Measurements from ENCODE around the gene PHLDB1.

- TF ChIP-seq CTCF (IDR thresholded peaks at IDR 0.05; ENCODE audit: low read depth, low read length, poor library complexity, severe bottlenecking): no peak
- no peak for TF ChIP-seq EZH2phosphoT487 (IDR thresholded peaks at IDR 0.05; ENCODE audit: borderline replicate concordance, low read length)
Observed at GRCh38 chr11:118618991-118619375, 11.6 kb downstream of the PHLDB1 start.
